M059J (cell line): ENCODE measurements around the gene GDPD1. TPM values are rescaled to one million over a fixed set of nuclear protein-coding genes. Genes with fewer than 3 reads are reported as not detected.

Experiments used
- DNase-seq: peaks from one replicate; pipeline ENCODE4 v3.0.0-alpha.2; 2012; ENCODE audit warnings: low read depth
- total RNA-seq: library from RNA; depleted of rRNA; stranded (reverse); fragments of >200 nt; shearing (Covaris generic); gene quantifications from 2 replicates; pipeline ENCODE4 v1.2.3, GENCODE V29; 2014; rRNA removed

The GDPD1 gene
- total RNA-seq, 1 experiment from 2014 or later: 2.9 TPM

GRCh38 chr17:59315866-59316265 lies 95.6 kb downstream of the GDPD1 start:
- DNase-seq: no peak

Other genes with a start within 250 kb of the GDPD1 start
- 17.0 and 35.7 TPM in 2 replicates for gene TRIM37, start 113.6 kb upstream of the GDPD1 start, total RNA-seq
- 131 and 134 TPM in 2 replicates for gene SKA2, start 65.3 kb upstream of the GDPD1 start, total RNA-seq
- 18.7 and 28.1 TPM in 2 replicates for gene PRR11, start 64.8 kb upstream of the GDPD1 start, total RNA-seq
- gene SMG8, start 10.5 kb upstream of the GDPD1 start, total RNA-seq: 15.6 and 21.8 TPM in 2 replicates
- 1.7 and 2.7 TPM in 2 replicates for gene YPEL2, start 111.1 kb downstream of the GDPD1 start, total RNA-seq